LNCaP clone FGC (cell line): ENCODE results near the gene ACTR1A.

Experiments
- DNase-seq: peaks from one replicate; pipeline ENCODE4 v3.0.0-alpha.2; 2011; ENCODE audit warnings: low read depth
- H3K4me3 ChIP-seq: 2 replicates; pipeline ENCODE4 v1.5.1; 2011; ENCODE audit warnings: mild to moderate bottlenecking, low read depth, low read length, control low read depth
- TF ChIP-seq, protein P1 (sequence below): IDR thresholded peaks from 2 replicates; pipeline ENCODE4 v1.5.1; 2012; ENCODE audit warnings: mild to moderate bottlenecking; ENCODE audit not compliant: control insufficient read depth, insufficient read depth; ENCODE audit errors: extremely low read depth

Gene ACTR1A

DNA sequence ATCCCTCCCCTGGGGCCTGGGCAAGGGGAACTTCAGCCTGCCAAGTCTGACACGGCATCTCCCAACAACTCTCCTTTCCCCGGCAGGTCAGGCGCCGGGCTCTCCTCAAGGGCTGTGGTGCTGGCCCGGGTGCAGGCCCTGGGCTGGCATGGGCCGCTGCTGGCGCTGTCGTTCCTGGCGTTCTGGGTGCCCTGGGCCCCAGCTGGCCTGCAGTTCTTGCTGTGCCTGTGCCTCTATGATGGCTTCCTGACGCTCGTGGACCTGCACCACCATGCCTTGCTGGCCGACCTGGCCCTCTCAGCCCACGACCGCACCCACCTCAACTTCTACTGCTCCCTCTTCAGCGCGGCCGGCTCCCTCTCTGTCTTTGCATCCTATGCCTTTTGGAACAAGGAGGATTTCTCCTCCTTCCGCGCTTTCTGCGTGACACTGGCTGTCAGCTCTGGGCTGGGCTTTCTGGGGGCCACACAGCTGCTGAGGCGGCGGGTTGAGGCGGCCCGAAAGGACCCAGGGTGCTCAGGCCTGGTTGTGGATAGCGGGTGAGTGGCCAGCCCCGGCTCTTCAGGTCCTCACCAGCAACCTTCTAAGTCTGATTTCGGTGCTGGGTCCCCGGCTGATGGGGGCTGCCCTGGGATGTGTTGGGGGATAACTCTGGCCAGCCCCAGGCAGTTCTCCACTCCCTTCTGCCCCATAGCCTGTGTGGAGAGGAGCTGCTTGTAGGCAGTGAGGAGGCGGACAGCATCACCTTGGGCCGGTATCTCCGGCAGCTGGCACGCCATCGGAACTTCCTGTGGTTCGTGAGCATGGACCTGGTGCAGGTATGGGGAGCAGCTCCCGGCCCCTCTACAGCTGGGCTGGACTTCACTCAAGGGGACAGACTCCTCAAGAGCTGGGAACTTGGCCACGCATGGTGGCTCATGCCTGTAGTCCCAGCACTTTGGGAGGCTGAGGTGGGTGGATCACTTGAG lies 31.6 kb downstream of the ACTR1A start:
- DNase-seq = no peak
- TF ChIP-seq, protein P1, sequence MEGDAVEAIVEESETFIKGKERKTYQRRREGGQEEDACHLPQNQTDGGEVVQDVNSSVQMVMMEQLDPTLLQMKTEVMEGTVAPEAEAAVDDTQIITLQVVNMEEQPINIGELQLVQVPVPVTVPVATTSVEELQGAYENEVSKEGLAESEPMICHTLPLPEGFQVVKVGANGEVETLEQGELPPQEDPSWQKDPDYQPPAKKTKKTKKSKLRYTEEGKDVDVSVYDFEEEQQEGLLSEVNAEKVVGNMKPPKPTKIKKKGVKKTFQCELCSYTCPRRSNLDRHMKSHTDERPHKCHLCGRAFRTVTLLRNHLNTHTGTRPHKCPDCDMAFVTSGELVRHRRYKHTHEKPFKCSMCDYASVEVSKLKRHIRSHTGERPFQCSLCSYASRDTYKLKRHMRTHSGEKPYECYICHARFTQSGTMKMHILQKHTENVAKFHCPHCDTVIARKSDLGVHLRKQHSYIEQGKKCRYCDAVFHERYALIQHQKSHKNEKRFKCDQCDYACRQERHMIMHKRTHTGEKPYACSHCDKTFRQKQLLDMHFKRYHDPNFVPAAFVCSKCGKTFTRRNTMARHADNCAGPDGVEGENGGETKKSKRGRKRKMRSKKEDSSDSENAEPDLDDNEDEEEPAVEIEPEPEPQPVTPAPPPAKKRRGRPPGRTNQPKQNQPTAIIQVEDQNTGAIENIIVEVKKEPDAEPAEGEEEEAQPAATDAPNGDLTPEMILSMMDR = no peak
- H3K4me3 ChIP-seq = no peak overlapping the region

DNA sequence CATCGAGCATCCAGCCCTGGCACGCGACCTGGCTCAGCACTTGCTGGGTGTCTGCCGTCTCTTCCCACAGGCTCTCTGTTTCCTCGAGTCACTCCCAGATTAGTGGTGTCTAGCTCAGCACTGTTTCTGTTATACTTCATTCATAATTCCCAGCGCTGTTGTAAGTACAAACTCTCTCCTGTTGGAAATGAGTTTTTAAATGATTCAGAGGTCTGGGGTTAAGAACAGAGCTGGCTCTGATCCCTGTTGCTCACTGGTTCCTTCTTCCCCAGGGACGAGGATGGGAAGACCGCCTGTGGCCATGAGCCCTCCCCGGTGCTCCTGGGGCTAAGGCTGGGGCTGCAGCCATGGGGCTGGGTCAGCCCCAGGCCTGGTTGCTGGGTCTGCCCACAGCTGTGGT lies 33.8 kb downstream of the ACTR1A start:
- no peak overlapping the region for H3K4me3 ChIP-seq
- TF ChIP-seq, protein P1 = no peak
- DNase-seq = no peak

DNA sequence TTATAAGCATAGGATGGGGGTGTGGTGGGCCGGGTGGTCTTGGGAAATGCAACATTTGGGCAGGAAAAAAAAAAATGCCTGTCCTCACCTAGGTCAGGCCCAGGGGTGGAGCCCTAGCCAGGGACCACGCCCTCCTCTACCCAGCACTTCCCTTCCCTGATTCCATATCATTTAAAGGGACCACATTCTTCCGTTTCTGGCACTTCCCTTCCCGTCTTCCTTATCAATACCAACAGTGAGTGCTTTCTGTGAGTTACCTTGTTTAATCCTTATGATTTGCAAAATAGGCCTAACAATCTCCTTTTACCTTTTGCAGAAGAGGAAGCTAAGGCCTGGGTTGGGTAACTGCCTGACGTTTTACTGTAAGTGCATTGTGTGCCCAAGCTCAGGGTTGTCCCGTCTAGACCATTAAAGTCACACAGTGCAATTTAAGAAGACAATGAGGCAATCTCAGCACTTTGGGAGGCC lies 34.5 kb downstream of the ACTR1A start:
- TF ChIP-seq, protein P1 = no peak
- H3K4me3 ChIP-seq = no peak overlapping the region
- no peak for DNase-seq

DNA sequence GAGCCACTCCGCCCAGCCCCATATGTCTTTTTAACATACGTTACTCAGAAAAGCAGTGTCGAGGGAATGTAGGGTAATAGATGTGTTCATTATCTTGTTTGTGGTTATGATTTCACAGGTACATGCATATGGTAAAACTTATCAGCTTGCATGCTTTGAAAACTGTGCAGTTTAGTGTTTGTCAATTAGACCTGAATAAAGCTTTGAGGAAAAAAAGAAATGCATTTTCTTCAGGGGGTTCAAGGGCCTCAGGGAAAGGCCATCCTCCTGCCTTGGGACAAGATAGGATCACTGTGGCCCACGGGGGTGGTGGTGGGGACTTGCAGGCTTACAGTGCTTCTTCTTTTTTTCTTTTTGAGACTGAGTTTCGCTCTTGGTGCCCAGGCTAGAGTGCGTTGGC lies 35.2 kb downstream of the ACTR1A start:
- no peak for DNase-seq
- TF ChIP-seq, protein P1 = no peak
- H3K4me3 ChIP-seq = no peak overlapping the region

DNA sequence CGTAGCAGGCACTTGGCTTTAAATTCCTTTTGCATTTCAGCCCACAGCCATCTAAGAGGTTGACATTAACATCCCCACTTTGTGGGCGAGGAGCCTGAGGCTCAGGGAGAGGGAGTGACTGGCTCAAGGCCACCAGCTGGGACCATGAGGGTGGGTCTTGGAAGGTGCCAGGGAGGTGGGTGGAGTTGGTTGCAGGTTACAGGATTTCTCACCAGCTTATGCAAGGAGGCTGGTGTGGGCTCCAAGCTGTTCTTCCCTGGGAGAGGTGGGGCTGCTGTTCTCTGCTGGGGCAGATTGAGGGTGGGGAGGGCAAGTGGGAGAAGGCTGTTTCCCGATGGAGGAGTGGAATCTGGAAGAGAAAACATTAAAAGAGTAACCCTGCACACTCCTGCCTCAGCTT lies 37.0 kb downstream of the ACTR1A start:
- no peak overlapping the region for H3K4me3 ChIP-seq
- TF ChIP-seq, protein P1 = no peak

DNA sequence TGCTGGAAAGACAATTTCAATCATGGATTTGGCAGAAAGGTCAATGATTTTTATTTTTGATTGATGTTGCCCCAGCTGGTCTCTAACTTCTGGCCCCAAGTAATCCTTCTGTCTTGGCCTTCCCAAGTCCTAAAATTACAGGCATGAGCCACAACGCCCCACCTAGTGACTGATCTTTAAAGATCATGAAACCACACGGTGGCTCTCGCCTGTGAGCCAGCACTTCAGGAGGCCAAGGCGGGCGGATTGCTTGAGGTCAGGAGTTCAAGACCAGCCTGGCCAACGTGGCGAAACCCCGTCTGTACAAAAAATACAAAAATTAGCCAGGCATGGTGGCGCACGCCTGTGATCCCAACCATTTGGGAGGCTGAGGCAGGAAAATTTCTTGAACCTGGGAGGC lies 38.5 kb downstream of the ACTR1A start:
- no peak for DNase-seq
- no peak overlapping the region for H3K4me3 ChIP-seq
- TF ChIP-seq, protein P1 = no peak

More for the DNA sequence above, 37.0 kb downstream of the ACTR1A start:
- DNase-seq = no peak
